ENCODE data around the gene PER1.

- TF ChIP-seq CTCF (CRISPR knock-in tag; IDR thresholded peaks at IDR 0.05) (no peak), CEBPB (IDR thresholded peaks at IDR 0.05; ENCODE audit: borderline replicate concordance, low read depth, low read length) (no peak), GABPA (IDR thresholded peaks at IDR 0.05; ENCODE audit: low read depth, low read length) (no peak), GABPA (CRISPR knock-in tag; IDR thresholded peaks at IDR 0.05; ENCODE audit: low read depth) (no peak), SUZ12 (IDR thresholded peaks at IDR 0.05; ENCODE audit: low read depth, low read length) (no peak), GTF2F1 (IDR thresholded peaks at IDR 0.05; ENCODE audit: low read length) (no peak), TEAD3 (CRISPR knock-in tag; optimal IDR thresholded peaks at IDR 0.05; ENCODE audit: borderline replicate concordance) (no peak), ZFP36 (IDR thresholded peaks at IDR 0.05; ENCODE audit: borderline replicate concordance, low read depth, low read length, partially characterized antibody) (no peak), PHF20 (CRISPR knock-in tag; IDR thresholded peaks at IDR 0.05) (no peak), ATF1 (CRISPR knock-in tag; IDR thresholded peaks at IDR 0.05) (no peak), TGIF2 (CRISPR knock-in tag; IDR thresholded peaks at IDR 0.05) (no peak), ZNF274 (CRISPR knock-in tag; IDR thresholded peaks at IDR 0.05) (no peak)
- TF ChIP-seq, protein P1, sequence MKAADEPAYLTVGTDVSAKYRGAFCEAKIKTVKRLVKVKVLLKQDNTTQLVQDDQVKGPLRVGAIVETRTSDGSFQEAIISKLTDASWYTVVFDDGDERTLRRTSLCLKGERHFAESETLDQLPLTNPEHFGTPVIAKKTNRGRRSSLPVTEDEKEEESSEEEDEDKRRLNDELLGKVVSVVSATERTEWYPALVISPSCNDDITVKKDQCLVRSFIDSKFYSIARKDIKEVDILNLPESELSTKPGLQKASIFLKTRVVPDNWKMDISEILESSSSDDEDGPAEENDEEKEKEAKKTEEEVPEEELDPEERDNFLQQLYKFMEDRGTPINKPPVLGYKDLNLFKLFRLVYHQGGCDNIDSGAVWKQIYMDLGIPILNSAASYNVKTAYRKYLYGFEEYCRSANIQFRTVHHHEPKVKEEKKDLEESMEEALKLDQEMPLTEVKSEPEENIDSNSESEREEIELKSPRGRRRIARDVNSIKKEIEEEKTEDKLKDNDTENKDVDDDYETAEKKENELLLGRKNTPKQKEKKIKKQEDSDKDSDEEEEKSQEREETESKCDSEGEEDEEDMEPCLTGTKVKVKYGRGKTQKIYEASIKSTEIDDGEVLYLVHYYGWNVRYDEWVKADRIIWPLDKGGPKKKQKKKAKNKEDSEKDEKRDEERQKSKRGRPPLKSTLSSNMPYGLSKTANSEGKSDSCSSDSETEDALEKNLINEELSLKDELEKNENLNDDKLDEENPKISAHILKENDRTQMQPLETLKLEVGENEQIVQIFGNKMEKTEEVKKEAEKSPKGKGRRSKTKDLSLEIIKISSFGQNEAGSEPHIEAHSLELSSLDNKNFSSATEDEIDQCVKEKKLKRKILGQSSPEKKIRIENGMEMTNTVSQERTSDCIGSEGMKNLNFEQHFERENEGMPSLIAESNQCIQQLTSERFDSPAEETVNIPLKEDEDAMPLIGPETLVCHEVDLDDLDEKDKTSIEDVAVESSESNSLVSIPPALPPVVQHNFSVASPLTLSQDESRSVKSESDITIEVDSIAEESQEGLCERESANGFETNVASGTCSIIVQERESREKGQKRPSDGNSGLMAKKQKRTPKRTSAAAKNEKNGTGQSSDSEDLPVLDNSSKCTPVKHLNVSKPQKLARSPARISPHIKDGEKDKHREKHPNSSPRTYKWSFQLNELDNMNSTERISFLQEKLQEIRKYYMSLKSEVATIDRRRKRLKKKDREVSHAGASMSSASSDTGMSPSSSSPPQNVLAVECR (CRISPR knock-in tag; IDR thresholded peaks at IDR 0.05; ENCODE audit: borderline replicate concordance): no peak
These were observed 2.6 kb downstream of the PER1 start for GRCh38 chr17:8149419-8150193.

Data from HepG2 (cell line).